HG03521 (cell line): ENCODE results near the gene MYO9B.

Experiments used
- ATAC-seq: cut with Tn5 transposase; IDR thresholded peaks from one replicate; pipeline ENCODE4 v1.9.1; 2021; ENCODE audit warnings: mild to moderate bottlenecking, moderate library complexity; ENCODE audit not compliant: unreplicated experiment

Gene MYO9B

GRCh38 chr19:17061205-17061604, 14.4 kb upstream of the MYO9B start:
- no peak for ATAC-seq

GRCh38 chr19:17061691-17062090, 13.9 kb upstream of the MYO9B start:
- ATAC-seq: no peak

DNA sequence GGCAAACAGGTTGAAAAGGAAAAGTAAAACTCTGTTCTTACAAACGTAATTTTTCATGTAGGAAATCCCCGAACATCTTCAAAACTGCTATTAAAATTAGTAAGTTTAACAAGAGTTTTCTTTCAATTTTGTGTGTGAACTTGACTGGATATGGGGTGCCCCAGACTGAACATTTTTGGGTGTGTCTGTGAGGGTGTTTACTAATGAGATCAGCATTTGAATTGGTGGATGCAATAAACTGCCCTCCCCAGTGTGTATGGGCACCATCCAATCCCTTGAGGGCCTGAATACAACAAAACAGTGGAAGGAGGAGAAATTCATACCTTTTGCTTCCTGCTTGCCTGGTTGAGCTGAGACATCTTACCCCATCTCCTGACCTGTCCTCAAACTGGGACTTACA, 12.1 kb upstream of the MYO9B start:
- no peak for ATAC-seq

GRCh38 chr19:17069193-17069592, 6.4 kb upstream of the MYO9B start:
- ATAC-seq: no peak

GRCh38 chr19:17070421-17070820, 5.2 kb upstream of the MYO9B start:
- ATAC-seq: no peak

DNA sequence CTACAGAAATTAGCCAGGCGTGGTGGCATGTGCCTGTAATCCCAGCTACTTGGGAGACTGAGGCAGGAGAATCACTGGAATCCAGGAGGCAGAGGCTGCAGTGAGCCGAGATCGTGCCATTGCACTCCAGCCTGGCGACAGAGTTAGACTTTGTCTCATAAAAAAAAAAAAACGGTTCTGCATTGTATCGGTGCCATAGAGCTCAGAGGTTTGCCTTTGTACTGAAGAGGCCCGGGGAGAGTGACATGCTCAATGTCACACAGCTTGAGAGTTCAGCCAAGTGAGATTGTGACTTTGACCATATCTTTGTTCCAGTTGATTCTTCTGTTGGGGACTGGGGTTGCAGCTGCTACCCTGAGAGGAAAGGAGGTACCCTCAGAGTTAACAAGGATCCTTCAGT, 4.7 kb upstream of the MYO9B start:
- ATAC-seq: no peak

DNA sequence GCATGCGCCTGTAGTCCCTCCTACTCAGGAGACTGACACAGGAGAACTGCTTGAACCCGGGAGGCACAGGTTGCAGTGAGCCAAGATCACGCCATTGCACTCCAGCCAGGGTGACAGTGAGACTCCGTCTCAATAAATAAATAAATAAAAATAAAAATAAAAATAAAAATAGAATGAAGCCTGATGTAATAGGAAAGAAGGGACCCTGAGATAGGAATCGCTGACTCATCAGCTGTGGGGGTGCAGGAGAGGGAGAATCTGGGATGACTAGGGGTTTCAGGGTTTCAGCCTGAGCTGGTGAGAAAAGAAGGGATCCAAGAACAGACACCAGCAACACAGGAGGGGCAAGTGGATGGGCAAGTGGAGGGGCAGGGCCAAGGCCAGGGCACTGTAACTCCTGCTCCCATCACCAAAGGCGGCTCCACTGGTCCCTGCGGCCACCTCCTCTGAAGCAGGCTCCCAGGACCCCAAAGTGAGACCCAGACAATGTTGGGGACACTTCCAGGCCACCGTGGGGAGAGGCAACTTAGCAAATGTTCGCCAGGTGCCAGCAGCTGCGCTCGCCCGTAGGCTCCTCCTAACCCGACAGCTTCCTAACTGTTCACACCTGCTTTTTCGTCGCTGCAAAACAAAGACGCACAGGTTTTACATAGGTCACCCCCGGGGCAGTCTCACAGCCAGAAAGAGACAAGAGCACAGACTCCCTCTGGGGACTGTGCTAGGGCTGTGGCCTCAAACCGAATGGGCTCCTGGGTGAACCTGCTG, 1.5 kb upstream of the MYO9B start:
- ATAC-seq: no peak

DNA sequence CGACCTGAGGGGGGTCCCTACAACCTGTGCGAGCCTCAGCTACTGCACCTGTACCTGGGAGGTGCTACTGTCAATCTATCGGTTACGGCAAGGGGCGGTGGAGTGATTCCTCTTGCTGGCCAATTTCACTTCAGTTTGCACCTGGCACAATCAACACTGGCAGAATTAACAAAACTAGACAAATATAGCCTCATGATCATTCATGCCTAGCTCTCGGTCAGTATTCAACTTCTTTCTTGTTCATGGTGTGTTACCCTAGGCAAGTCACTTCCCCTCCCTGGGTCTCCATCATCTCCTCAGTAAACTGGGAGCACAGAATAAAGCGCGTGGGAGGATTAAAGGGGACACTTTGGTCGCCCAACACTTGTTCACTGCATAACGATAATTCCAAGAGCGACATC, 943 bp upstream of the MYO9B start:
- no peak for ATAC-seq

- no peak for ATAC-seq
Observed at GRCh38 chr19:17075864-17076542, 426 bp downstream of the MYO9B start.

DNA sequence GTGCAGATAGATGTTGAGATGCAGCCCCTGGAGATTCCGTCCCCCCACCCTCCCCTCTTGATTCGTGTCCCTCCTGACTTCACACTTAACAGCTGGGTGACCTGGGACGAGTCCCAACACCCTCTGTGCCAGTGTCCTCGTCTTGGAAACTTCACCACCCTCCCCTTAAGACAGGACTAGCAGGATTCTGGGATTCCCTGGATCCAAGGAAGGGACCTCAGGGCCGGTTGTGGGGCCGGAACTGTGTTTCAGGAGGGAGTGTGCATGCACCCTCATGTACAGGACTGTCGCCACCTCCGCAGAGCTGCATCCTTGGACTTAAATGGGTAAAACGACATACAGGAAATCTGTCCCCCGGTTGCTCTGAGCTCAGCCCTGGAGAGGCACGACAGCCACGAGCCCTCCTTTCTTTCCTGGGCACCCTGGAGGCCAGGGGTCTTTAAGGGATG, 990 bp downstream of the MYO9B start:
- no peak for ATAC-seq

DNA sequence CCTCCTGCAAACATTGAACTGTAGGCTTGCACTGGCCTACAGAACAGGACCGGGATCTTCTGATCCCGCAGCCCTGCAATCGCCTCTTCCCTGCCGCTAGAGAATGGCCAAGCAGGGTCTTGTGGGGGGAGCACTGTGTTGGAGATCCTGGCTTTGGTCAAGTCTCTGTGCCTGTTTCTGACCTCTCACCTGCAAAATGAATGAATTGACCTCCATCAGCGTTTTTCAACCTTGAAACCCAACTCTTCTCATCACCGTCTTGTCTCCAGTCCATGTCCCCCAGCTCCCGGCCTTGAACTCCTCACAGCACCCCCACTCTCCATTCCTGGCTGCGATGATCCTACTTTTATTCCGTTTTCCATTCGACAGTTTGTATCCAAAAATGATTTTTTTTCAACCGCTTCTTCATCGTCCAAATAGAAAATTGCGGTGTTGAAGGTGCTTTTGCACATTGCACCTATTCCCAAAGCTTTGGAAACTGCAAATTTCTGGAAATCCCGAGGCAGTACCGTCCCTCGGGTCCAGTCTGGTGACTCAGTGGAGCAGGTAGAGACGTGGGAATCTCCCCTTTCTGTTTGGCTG, 2.0 kb downstream of the MYO9B start:
- no peak for ATAC-seq

DNA sequence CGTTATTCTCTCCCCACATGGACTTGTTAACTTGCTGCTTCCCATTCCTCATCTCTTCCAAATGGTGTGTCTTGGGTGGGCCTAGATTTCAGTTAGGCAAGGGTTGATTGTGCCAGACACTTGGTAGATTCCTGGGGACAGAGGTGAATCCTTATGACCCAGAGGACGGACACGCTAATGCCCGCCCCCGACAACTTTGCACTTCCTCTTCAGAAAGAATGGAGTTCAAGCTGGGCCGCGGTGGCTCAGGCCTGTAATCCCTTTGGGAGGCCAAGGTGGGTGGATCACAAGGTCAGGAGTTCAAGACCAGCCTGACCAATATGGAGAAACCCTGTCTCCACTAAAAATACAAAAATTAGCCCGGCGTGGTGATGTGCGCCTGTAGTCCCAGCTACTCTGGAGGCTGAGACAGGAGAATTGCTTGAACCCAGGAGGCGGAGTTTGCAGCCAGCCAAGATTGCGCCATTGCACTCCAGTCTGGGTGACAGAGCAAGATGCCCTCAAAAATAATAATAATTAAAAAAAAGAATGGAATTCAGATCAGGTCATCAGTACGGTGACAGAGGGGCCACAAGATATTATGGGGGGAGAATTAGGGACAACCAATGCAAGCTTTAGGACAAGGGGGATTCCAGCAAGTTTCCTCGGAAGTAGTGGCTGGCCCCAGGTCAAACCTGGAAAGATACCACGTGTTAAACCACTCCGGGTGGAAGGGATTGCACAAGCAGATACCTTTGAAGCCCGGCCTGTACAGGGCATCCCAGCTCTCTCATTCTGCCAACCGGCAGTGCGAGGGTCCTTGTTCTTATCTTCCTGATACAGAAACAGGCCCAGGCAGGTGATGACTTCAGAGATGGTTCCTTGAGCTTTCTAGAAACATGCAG, 2.7 kb downstream of the MYO9B start:
- no peak for ATAC-seq

DNA sequence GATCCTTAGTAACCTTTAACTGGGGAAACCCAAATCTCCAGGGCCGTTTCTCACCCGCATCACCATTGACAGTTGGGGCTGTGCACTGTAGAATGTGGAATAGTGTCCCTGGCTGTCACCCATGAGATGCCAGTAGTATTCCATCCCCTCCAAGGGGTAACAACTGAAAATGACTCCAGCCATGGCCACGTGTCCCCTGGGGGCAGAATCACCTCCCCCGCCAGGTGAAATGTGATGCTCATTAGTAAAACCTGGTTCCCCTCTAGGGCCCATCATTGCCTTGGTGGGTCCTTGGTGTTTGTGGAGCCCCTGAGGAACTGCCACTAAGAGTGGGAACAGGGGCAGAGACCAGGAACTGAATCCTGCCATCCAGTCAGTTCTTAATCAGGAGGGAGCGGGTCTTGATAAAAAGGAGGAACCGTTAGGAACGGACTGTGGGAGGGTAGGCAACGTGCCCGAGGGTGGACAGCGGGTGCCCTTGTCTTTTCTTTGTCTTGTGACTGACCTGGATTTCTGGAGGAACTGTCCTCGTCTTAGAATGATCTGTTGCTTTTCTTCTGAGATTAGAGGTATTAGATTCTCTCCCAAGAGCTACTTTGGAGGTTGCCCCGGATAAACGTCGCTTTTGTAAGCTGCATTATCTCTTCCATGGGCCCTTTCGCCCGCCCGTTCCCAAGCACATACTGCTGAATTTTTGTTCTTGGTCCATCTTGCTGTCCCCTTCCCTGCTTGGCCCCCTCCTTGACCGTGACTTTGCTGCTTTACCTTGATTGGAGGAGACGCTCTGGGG, 3.5 kb downstream of the MYO9B start:
- ATAC-seq: no peak

DNA sequence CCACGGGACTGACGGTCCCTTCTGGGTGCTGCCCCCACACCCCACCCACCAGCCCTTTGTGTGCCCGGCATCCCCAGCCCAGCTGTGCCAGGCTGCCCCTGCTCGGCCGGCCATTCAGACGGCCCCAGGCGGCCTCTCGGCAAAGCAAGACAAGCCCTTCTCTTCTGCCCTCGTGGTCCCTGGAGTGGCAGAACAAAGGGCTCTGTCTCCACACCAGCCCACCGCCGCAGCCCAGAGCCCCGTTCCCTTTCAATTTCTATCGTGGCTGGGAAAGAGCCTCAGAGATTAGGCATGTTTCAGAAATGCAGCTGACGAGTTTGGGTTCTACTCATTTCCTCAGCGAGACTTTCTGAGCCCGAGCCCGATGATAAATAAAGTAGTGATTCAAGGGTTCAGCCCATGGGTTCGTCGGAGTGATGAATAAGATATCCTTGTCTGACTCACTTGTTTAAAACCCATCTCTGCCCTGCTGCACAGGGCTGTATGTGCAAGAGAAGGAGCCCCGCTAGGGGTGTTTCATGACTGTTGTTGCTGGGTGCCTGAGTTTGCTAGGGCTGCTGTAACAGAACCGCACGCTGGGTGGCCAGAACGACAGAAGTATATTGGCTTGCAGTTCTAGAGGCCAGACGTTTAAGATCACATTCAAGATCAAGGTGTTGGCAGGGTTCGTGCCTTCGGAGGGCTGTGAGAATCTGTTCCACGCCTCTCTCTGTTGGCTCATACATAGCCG, 4.3 kb downstream of the MYO9B start:
- no peak for ATAC-seq

- no peak for ATAC-seq
Observed at GRCh38 chr19:17080440-17080801, 4.8 kb downstream of the MYO9B start.

- no peak for ATAC-seq
Observed at GRCh38 chr19:17081672-17082630, 6.4 kb downstream of the MYO9B start.

DNA sequence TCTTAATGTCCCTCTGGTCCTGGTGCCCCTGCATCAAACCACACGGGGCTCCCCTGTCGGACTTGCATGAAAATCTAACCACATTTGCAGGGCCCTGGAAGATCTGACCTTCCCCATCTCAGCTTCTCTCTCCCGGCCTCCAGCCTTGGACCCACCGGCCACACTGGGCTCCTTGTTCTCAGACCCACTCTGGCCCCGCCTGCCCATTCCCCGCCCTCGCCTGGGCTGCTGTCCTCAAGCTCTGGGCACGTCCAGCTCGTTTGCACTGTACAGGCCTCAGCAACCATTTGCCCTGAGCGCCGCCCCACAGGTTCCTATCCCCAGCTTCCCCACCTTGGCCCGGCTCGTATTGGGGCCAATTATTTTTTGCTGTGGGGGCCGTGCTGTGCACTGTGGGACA, 10.5 kb downstream of the MYO9B start:
- ATAC-seq: no peak

DNA sequence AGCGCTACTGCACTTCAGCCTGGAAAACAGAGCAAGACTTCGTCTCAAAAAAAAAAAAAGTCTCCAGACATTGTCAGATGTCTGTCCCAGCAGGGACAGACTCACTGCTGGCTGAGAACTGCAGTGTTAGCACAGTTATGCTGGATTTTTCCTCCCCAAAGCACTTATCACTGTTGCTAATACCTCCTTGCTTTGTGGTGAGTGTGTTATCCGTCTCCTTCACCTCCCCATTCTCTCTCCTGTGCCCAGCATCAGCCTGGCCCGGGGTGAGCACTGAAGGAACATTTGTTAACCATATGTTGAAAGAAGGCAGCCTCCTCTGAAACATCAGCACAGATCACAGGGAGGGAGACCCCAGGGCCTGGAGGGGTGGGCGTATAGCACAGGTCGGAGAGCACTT, 11.3 kb downstream of the MYO9B start:
- no peak for ATAC-seq

- no peak for ATAC-seq
Observed at GRCh38 chr19:17088552-17088951, 13.0 kb downstream of the MYO9B start.
